ENCODE data around the gene PPP1R12B.
"Not testable (repeated sequence)": the region's sequence is repeated elsewhere in the genome, so short reads cannot be mapped to it uniquely, and the experiment has no call there.

The PPP1R12B gene

DNA sequence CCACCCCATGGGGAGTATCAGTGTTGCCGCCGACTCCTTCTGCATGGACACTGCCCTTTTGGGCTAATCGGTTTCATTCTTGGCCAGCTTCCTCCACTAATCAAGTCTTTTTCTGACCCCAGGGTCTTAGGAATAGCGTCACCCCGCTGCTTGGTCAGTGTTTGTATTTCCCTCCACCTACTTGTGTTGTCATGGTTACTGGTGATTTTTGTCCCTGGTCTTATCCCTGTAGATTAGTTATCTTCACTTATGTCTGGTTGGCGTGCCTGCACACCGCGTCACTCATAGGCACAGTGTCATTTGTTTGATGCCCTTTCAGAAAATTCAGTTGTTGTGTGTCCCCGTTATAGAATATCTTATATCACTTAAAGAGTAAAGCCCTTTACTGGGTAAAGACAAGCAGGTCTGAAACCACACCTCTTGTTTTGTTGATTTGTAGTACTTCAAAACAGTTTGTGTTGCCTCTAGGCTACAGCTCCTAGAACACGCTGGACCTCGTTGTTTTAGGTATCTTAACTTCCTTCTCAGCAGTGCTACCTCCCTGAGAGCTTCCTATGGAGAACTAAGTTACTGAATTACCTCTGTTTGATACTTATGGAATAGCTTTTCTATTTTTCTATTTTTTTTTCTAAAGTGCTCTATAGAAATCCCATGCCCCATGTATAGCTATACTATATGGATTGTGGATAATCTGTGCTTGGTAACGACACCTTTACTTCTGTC lies 868 bp downstream of the PPP1R12B start:
- DNase-seq (ENCODE audit: low spot score) = no peak

DNA sequence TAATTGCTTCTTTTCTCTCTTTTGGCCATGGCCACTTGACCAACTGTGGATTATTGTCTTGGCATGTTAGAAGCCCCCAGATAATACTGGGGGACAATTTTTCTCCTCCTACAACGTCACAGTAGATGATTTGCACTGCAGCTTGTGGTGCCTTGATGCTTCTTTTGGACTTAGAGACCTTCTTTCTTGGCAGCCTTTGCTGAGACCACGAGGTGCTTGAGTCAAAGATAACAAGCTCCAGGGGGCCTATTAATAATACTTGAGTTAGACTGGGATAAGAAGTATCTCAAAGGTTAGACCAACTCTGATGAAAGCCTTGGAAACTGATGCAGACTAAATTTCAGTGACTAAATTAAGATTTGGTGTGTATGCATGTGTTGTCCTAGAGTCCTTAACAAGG lies 3.2 kb downstream of the PPP1R12B start:
- no peak for DNase-seq (ENCODE audit: low spot score)

DNA sequence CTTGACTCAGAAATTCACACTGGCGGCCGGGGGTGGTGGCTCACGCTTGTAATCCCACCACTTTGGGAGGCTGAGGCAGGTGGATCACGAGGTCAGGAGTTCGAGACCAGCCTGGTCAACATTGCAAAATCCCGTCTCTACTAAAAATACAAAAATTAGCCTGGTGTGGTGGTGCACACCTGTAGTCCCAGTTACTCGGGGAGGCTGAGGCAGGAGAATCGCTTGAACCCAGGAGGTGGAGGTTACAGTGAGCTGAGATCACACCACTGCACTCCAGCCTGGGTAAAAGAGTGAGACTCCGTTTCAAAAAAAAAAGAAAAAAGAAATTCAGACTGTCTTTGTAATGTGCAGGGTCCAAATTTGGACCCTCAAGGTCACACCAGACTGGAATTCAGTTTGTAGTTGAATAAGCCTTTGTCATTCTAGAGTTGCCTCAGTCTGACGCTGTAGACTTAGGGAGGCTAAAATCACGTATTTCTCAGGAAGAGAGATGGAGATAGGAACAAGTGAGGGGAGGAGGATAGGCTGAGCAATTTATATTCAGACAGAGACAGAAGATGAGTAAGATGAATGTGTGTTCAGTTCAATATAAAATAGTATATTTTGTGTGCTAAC lies 4.2 kb downstream of the PPP1R12B start:
- DNase-seq (ENCODE audit: low spot score) = not testable (repeated sequence)

- DNase-seq (ENCODE audit: low spot score) = no peak
These were observed 7.5 kb downstream of the PPP1R12B start for GRCh38 chr1:202355944-202356553.

DNA sequence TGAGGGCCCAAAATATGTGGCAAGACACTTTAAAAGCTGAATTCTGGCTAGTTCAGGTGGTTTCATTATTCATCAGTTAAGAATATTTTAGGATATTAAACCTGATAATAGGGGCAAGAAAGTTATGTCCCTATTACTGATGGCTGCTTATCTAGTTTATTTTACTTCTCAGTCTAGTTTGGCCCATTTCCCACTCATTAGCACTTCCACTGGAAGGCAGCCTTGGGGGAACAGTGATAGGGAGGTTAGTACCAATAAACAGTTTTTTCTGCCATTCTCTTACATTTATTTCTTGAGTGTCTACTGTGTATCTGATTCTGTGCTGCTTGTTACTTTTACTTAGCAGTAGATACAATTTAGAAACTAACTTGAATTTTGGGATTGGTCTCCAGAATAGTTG lies 9.0 kb downstream of the PPP1R12B start:
- DNase-seq (ENCODE audit: low spot score) = no peak

DNA sequence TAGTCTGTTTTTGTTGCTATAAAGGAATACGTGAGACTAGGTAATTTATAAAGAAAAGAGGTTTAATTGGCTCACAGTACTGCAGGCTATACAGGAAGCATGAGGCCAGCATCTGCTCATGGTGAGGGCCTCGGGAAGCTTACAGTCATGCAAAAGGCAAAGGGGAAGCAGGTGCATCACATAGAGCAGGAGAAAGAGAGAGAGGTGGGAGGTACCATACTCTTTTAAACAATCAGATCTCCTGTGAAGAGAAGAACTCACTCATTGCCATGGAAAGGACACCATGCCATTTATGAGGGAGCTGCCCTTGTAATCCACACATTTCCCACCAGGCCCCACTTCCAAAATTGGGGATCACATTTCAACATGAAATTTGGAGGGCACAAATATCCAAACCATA lies 12.7 kb downstream of the PPP1R12B start:
- no peak for DNase-seq (ENCODE audit: low spot score)

GRCh38 chr1:202361701-202362100 lies 13.2 kb downstream of the PPP1R12B start:
- DNase-seq (ENCODE audit: low spot score) = no peak

DNA sequence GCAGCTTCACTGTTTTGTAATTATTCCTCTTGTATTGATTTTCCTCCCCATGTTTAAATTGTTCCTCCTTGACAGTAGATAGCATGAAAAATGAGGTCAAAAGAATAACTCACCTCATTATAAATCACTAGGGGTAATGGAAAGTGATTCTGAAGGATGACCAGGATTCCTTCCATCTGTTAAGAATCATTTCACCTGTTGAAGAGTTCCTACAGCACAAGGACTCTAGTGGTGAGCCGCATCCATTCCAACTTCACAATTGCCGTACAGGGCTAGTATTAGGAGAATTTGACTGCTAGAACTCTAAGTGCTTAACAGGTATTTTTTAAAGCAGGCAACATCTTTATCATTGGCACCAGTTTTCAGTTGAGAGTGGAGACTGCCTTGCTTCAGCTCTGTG lies 13.7 kb downstream of the PPP1R12B start:
- no peak for DNase-seq (ENCODE audit: low spot score)

DNA sequence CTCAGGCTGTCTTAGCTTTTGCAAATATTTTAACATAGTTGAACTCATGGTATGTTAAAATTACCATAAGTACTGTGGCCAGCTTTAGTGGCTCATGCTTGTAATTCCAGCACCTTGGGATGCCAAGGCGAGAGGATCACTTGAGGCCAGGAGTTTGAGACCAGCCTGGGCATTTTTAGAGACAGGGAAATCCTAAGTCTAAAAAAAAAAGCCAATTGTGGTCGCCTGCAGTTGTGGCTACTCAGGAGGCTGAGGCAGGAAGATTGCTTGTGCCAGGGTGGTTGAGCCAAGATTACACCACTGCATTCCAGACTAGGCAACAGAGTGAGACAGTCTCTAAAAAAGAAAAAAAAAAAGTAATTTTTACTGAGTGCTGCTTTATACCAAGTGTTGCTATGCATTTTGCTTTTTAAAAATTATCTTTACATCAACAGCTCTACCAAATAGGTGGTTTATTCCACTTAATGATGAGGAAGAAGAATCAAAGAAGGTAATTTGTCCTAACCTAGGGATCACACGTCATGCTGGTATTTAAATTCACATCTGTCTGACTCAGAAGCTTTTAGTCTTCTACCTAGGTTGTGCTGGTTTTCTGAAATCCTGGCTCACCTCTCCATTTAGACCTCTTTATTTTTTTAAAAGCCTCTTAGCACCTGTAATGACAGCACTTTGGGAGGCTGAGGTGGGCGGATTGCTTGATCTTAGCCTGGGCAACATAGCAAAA lies 16.8 kb downstream of the PPP1R12B start:
- no peak for DNase-seq (ENCODE audit: low spot score)

GRCh38 chr1:202367271-202367670 lies 18.8 kb downstream of the PPP1R12B start:
- no peak for DNase-seq (ENCODE audit: low spot score)

GRCh38 chr1:202370906-202371305 lies 22.4 kb downstream of the PPP1R12B start:
- DNase-seq (ENCODE audit: low spot score) = not testable (repeated sequence)

DNA sequence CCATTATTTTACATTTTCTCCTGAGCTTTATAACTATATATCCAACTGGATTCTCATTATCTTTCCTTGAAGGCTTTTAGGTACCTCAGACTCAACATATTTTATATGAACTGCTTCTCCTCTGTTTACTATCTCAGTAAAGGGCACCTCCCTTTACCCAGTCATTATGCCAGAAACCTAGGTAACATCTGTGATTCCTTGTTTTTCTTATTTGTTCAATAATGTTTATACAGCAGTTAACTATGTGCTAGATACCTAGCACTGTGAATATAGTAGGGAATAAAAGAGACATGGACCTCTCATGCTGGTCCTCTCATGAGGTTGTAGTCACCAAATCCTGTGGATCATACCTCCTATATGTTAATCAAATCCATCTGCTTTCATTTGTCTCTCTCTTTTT lies 25.6 kb downstream of the PPP1R12B start:
- no peak for DNase-seq (ENCODE audit: low spot score)

- not testable (repeated sequence) for DNase-seq (ENCODE audit: low spot score)
These were observed 26.7 kb downstream of the PPP1R12B start for GRCh38 chr1:202375175-202375574.

DNA sequence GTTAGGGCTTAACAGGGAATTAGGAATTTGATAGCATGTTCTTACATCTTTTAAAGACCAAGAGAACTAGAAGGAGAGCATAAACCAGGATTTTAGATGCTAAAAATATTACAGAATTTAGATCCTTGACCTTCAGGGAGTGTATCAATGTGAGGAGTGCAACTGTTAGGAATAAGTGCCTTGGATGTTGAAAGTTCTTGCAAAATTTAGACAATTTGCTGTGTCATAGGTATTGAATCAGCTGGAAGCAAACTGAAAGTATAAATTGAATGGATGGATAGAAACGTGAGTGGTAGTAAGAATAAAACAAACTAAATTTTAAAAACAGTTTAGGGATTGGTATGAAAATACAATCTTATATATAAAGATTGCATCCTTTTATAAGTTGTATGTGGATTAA lies 27.7 kb downstream of the PPP1R12B start:
- no peak for DNase-seq (ENCODE audit: low spot score)

DNA sequence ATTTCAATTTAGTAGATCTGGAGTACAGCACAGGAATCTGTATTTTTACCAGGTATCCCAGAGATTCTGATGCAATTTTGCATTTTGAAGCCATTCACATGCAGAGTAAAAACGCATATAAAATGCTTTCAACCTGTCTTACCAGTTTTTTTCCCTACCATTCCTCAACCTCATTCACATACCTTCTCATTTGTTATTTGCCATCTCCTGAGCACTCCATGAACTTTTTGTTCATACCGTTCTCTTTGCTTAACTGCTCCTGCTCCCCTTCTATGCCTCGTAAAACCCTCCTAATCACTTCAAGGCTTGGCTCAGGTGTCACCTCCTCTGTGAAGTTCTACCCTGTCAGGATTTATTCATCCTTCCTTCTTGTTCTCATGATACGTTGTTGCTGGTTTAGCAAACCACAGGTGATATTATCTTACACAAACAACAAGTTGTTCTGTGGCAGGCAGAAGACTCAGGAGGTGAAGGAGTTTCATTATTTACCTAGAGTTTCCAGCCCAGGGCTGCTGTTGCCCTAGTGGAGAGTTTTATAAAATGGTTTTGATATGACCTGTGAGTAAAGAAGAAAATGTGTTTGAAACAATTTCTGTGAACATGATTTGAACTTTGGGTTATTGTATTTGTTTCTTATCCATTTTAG lies 31.5 kb downstream of the PPP1R12B start:
- peak; percentile 4 for DNase-seq (ENCODE audit: low spot score)

GRCh38 chr1:202380535-202380934 lies 32.0 kb downstream of the PPP1R12B start:
- DNase-seq (ENCODE audit: low spot score) = not testable (repeated sequence)

GRCh38 chr1:202381867-202382266 lies 33.4 kb downstream of the PPP1R12B start:
- not testable (repeated sequence) for DNase-seq (ENCODE audit: low spot score)

DNA sequence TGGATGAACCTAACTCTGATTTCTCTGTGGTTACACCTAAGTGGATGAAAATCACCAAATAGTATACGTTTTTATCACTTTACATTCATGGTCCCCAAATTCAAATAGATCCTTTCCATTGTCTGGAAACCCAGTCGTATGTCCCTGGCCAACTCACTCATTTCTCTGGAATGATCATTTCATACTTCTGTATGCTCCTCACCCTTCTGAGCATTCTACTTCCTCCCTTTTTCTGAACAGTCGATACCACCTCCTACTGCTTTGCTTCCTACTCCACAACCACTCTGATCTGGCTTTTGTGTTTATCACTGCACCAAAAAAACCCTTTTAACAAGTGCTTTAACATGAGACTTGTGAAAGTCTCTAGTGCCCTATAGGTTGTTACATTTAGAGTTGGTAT lies 47.3 kb downstream of the PPP1R12B start:
- DNase-seq (ENCODE audit: low spot score) = not testable (repeated sequence)

DNA sequence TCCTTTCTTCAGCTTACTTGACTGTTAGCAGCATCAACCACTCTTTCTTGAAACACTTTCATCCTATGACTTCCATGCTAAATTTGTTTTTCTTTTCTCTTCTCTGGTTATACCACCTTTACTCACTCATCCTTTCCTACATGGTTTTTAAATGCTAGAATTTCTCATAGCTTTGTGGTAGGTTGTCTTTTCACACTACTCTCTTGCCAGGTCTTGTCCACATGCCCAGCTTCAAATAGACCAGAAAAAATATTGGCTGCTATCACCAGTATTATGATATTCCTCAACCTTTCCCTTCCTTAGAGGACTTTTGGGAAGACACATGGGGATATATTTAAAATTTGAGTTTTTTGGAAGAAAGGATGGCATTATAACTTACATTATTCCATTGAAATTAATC lies 48.8 kb downstream of the PPP1R12B start:
- no peak for DNase-seq (ENCODE audit: low spot score)

DNA sequence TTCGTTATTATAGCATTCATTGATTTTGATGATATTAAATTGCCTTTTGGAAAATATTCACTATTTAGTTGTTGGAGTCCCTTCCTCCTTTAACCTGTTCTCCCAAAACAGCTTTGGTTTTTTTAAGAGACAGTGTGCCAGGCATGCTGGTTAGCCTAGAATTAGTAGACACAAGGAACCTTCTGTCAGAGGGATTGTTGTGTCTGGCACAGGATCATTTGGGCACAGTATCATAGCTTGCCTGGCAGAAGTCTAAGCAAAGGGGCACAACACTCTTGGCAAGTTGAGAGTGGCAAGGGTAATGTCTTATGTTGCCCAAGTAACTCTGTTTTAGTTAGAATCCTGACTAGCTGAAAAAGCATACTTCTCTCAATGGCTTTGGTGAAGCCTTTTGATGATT lies 49.9 kb downstream of the PPP1R12B start:
- DNase-seq (ENCODE audit: low spot score) = not testable (repeated sequence)

- DNase-seq (ENCODE audit: low spot score) = not testable (repeated sequence)
These were observed 53.3 kb downstream of the PPP1R12B start for GRCh38 chr1:202401771-202402170.

GRCh38 chr1:202403381-202403780 lies 54.9 kb downstream of the PPP1R12B start:
- not testable (repeated sequence) for DNase-seq (ENCODE audit: low spot score)
